SJSA1 (cell line): ENCODE results near the gene MYO10. TPM values are rescaled to one million over a fixed set of nuclear protein-coding genes. Genes with fewer than 3 reads are reported as not detected.

ENCODE experiments used
- DNase-seq, 2 experiments: peaks; one replicate each; pipeline ENCODE4 v3.0.0-alpha.2; 2015 to 2020; ENCODE audit warnings: low spot score in 2 of 2, low read depth in 1 of 2
- H3K27ac ChIP-seq: fragments of 250-450 bp; sonication (Bioruptor Pico); 2 replicates; pipeline ENCODE4 v1.5.1; 2020; ENCODE audit warnings: mild to moderate bottlenecking, moderate library complexity
- H3K27me3 ChIP-seq: fragments of 250-450 bp; sonication (Bioruptor Pico); replicated peaks from 2 replicates; pipeline ENCODE4 v1.5.1; 2020; ENCODE audit warnings: mild to moderate bottlenecking, moderate library complexity
- H3K36me3 ChIP-seq: fragments of 250-450 bp; sonication (Bioruptor Pico); 2 replicates; pipeline ENCODE4 v1.5.1; 2020; ENCODE audit warnings: mild to moderate bottlenecking
- H3K4me1 ChIP-seq: fragments of 250-450 bp; sonication (Bioruptor Pico); replicated peaks from 2 replicates; pipeline ENCODE4 v1.6.1; 2021; ENCODE audit warnings: mild to moderate bottlenecking
- H3K4me3 ChIP-seq: fragments of 250-450 bp; sonication (Bioruptor Pico); 2 replicates; pipeline ENCODE4 v1.5.1; 2020; ENCODE audit warnings: mild to moderate bottlenecking
- H3K9me3 ChIP-seq: fragments of 250-450 bp; sonication (Bioruptor Pico); replicated peaks from 2 replicates; pipeline ENCODE4 v1.5.1; 2020; ENCODE audit warnings: mild to moderate bottlenecking
- total RNA-seq: library from RNA; depleted of rRNA; stranded (reverse); fragments of >200 nt; shearing (Covaris generic); gene quantifications from 2 replicates; pipeline ENCODE4 v1.2.3, GENCODE V29; 2014

The MYO10 gene
- total RNA-seq, 1 experiment from 2014 or later, result 54.3 TPM

DNA sequence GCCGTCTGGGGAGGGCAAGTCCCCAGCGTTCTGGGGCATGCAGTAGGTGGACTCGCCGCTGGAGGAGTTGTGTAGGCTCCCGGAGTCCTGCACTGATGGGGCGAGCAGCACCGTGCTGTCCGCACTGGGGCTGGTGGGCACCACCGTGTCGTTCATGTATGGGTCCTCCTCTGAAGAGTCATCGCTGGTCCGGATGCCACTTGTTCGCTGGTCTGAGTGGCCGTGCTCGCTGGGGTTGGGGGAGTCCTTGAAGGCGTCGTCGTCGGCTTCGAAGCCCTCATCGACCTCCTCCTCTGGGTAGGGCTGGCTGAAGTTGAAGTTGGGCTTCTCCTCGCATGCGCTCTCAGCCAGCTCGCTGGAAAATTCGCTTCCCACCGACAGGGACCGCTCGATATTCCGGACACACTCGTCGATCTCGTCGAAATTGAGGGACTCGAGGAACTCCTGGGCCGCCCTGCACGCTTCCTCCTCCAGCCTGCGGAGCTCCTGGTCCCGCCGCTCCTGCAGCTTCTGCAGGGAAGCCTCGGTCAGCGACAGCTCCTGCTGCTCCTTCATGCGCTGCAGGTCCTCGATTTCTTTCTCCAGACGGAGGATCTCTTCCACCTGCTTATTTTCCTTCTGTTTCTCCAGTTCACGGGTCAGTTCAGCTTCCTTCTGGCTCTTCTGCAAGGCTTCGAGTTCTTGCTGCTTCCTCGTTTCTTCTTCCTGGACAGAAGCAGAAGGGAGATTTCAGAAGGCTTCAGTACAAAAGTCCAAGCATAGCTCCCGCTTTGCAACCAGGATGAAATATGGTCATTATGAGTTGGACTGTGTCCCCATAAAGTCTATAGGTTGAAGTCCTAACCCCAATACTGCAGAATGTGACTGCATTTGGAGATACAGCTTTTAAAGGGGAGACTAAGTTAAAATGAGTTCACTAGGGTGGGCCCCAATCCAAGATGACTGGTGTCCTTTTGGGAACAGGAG is 234.7 kb downstream of the MYO10 start:
- H3K4me3 ChIP-seq, result no peak overlapping the region
- H3K36me3 ChIP-seq, result peaks cover 68% of the 10 kb centered on the region
- DNase-seq, result no peak
- H3K27me3 ChIP-seq, result no peaks in the 10 kb centered on the region
- H3K4me1 ChIP-seq, result 0 out of 2 replicates have a peak, but pooled peaks cover 3% of the 10 kb centered on the region
- no peak overlapping the region for H3K27ac ChIP-seq
- no peaks in the 10 kb centered on the region for H3K9me3 ChIP-seq

DNA sequence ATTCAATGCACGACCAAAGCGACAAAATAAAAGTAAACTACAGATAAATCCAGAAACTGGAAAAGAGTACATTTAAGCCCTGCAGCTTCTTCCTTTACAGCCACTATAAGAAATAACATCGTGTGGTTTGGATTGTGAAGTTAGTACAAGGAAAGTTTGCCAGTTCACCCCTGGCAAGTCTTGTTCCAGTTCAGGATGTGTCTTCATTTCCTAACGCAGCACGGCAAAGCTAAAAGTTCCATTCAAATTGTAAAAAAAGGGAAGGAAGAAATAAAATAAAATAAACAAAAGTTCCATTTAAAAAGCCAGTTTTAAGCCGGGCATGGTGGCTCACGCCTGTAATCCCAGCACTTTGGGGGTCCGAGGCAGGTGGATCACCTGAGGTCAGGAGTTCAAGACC is 236.0 kb downstream of the MYO10 start:
- Histone ChIP-seq H3K36me3 (peaks cover 60% of the 10 kb centered on the region), H3K27me3 (no peaks in the 10 kb centered on the region), H3K4me1 (0 out of 2 replicates have a peak, but pooled peaks cover 3% of the 10 kb centered on the region), H3K4me3 (no peak overlapping the region), H3K27ac (no peak overlapping the region), H3K9me3 (no peaks in the 10 kb centered on the region)
- DNase-seq, result no peak

- no peaks in the 10 kb centered on the region for H3K4me1 ChIP-seq
- no peak overlapping the region for H3K4me3 ChIP-seq
- no peak for DNase-seq
- H3K36me3 ChIP-seq, result peaks cover 59% of the 10 kb centered on the region
- no peaks in the 10 kb centered on the region for H3K9me3 ChIP-seq
- no peaks in the 10 kb centered on the region for H3K27me3 ChIP-seq
- H3K27ac ChIP-seq, result no peak overlapping the region
Observed at GRCh38 chr5:16695779-16696178, 240.3 kb downstream of the MYO10 start.

- DNase-seq, result no peak
- no peak overlapping the region for H3K27ac ChIP-seq
- H3K27me3 ChIP-seq, result no peaks in the 10 kb centered on the region
- no peaks in the 10 kb centered on the region for H3K9me3 ChIP-seq
- no peak overlapping the region for H3K4me3 ChIP-seq
- no peaks in the 10 kb centered on the region for H3K4me1 ChIP-seq
- H3K36me3 ChIP-seq, result peaks cover 61% of the 10 kb centered on the region
Observed at GRCh38 chr5:16693879-16694278, 242.2 kb downstream of the MYO10 start.

GRCh38 chr5:16691731-16692130 is 244.4 kb downstream of the MYO10 start:
- no peak overlapping the region for H3K4me3 ChIP-seq
- H3K4me1 ChIP-seq, result no peaks in the 10 kb centered on the region
- H3K36me3 ChIP-seq, result peaks cover 75% of the 10 kb centered on the region
- DNase-seq, result no peak
- no peaks in the 10 kb centered on the region for H3K27me3 ChIP-seq
- H3K9me3 ChIP-seq, result no peaks in the 10 kb centered on the region
- no peak overlapping the region for H3K27ac ChIP-seq

DNA sequence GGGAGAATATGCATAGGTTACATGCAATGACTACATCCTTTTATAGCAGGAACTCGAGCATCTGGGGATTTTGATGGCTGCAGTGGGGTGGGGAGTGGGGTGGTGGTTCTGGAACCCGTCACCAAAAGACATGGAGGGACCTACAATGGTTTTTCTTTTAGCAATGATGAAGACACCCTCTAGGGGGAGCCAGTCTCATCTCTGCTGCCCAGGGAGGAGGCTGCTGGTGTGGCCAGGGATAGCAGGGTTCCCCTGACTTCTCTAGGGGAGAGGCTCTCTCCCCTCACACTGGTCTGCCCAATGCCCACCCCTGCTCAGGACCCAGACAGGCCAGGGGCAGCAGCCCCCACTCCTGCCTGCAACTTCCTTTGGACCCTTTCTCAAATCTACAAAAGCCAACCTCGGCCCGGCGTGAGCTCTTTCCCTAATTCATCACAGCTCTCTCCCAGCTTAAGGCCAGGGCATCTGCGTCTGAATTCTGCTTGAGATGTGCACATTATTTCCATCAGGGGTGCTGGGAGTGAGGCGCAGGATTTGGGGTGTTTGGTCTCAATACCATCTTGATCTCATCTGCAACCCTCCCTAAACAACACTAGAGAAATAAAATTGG is 245.7 kb downstream of the MYO10 start:
- Histone ChIP-seq H3K4me1 (no peaks in the 10 kb centered on the region), H3K4me3 (no peak overlapping the region), H3K27me3 (no peaks in the 10 kb centered on the region), H3K36me3 (peaks cover 86% of the 10 kb centered on the region), H3K9me3 (no peaks in the 10 kb centered on the region), H3K27ac (no peak overlapping the region)
- DNase-seq, result peak; percentile 57 to 63

GRCh38 chr5:16687898-16688297 is 248.2 kb downstream of the MYO10 start:
- H3K27me3 ChIP-seq, result no peaks in the 10 kb centered on the region

DNA sequence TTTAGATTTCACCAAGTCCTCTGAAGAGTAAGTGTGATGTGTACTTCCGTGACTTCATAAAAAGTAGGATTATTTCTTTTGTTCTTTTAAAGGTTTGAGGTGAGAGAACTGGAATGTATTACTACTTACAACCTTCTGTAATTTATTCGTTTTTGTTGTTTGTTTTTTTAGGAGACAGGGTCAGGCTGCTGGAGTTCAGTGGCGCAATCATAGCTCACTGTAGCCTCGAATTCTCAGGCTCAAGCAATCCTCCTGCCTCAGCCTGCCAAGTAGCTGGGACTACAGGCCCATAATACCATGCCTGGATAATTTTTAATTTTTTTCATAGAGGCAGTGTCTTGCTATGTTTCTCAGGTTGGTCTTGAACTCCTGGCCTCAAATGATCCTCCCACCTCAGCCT is 251.0 kb downstream of the MYO10 start:
- no peaks in the 10 kb centered on the region for H3K9me3 ChIP-seq
- no peaks in the 10 kb centered on the region for H3K27me3 ChIP-seq
- no peak for DNase-seq
- H3K4me1 ChIP-seq, result no peaks in the 10 kb centered on the region
- H3K27ac ChIP-seq, result no peak overlapping the region
- peaks cover 97% of the 10 kb centered on the region for H3K36me3 ChIP-seq
- H3K4me3 ChIP-seq, result no peak overlapping the region

More at GRCh38 chr5:16687898-16688297, 248.2 kb downstream of the MYO10 start:
- no peaks in the 10 kb centered on the region for H3K9me3 ChIP-seq
- H3K27ac ChIP-seq, result no peak overlapping the region
- peaks cover 87% of the 10 kb centered on the region for H3K36me3 ChIP-seq
- no peak for DNase-seq
- no peak overlapping the region for H3K4me3 ChIP-seq
- H3K4me1 ChIP-seq, result no peaks in the 10 kb centered on the region

- DNase-seq, result no peak
- no peak overlapping the region for H3K27ac ChIP-seq
- H3K4me1 ChIP-seq, result no peaks in the 10 kb centered on the region
- no peak overlapping the region for H3K4me3 ChIP-seq
- no peaks in the 10 kb centered on the region for H3K27me3 ChIP-seq
- no peaks in the 10 kb centered on the region for H3K9me3 ChIP-seq
- H3K36me3 ChIP-seq, result peaks cover 95% of the 10 kb centered on the region
Observed at GRCh38 chr5:16681876-16682275, 254.2 kb downstream of the MYO10 start.

GRCh38 chr5:16679863-16680262 is 256.2 kb downstream of the MYO10 start:
- Histone ChIP-seq H3K4me3 (no peak overlapping the region), H3K36me3 (peaks cover 97% of the 10 kb centered on the region), H3K27me3 (no peaks in the 10 kb centered on the region), H3K27ac (no peak overlapping the region), H3K9me3 (no peaks in the 10 kb centered on the region), H3K4me1 (no peaks in the 10 kb centered on the region)
- DNase-seq, result no peak

DNA sequence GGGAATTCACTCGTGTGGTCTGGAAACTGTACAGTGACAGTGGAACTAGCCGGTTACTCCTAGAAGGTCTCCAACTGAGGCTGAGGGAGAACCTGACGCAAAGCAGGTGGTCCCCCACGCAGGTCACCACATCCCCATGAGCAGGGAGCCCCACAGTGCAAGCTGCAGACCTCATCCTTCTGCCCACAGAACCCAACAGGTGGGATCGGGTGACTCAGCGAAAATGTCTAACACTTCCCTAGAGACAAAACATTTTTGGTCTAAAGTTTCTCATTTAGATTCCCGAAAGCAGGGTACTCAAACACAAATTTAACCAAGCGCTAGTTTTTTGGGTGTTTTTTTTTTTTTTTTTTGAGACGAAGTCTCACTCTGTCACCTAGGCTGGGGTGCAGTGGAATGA is 256.9 kb downstream of the MYO10 start:
- Histone ChIP-seq H3K27me3 (no peaks in the 10 kb centered on the region), H3K4me3 (no peak overlapping the region), H3K36me3 (peaks cover 97% of the 10 kb centered on the region), H3K4me1 (no peaks in the 10 kb centered on the region), H3K27ac (no peak overlapping the region), H3K9me3 (no peaks in the 10 kb centered on the region)
- DNase-seq, result no peak

DNA sequence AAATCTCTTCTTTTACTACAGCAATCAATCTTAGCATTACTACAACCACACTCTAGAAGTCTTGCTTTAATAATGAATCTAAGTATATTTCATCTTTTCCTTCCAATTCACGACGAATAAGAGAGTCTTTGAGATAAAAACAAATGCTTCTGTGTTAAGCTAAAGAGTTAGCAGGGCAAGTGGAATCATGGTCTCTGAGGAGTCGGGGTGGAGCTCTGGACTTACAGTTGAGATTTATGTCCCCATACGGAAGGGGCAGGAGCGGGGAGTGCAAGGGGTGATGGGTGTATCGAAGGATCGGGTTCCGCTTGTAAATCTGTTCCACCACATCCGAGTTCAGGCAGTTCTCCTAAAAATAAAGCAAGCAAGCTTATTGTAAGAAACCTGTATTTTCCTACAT is 260.3 kb downstream of the MYO10 start:
- DNase-seq, result no peak
- H3K4me1 ChIP-seq, result no peaks in the 10 kb centered on the region
- peaks cover 95% of the 10 kb centered on the region for H3K36me3 ChIP-seq

DNA sequence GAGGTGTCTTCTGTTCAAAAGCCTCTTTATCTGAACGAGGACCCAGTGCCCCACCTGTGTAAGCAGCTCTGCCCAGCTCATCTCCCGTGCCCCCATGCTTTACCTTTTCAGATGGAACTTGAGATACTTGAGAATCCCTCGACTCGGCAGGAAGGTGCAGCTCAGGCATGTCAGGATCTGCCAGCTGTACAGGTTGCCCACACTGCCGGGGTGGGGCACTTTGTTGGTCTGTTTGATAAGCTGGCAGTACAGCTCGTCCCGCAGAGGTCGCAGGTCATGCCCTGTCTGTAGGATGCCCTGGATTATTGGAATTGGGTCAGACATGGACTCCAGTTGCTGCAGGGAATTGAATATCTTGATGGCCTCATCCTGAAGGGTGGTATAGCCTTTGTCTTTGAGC is 261.3 kb downstream of the MYO10 start:
- DNase-seq, result no peak
- Histone ChIP-seq H3K4me1 (no peaks in the 10 kb centered on the region), H3K9me3 (no peaks in the 10 kb centered on the region), H3K36me3 (peaks cover 95% of the 10 kb centered on the region), H3K27ac (no peak overlapping the region), H3K27me3 (no peaks in the 10 kb centered on the region), H3K4me3 (no peak overlapping the region)

More for the DNA sequence above, 260.3 kb downstream of the MYO10 start:
- no peaks in the 10 kb centered on the region for H3K27me3 ChIP-seq
- no peak overlapping the region for H3K27ac ChIP-seq
- H3K9me3 ChIP-seq, result no peaks in the 10 kb centered on the region
- no peak overlapping the region for H3K4me3 ChIP-seq
